ENCODE data around the gene LDLRAD4. TPM values are rescaled to one million over a fixed set of nuclear protein-coding genes. Genes with fewer than 3 reads are reported as not detected.

The LDLRAD4 gene
- polyA plus RNA-seq, 1 donor: 9.3 TPM

DNA sequence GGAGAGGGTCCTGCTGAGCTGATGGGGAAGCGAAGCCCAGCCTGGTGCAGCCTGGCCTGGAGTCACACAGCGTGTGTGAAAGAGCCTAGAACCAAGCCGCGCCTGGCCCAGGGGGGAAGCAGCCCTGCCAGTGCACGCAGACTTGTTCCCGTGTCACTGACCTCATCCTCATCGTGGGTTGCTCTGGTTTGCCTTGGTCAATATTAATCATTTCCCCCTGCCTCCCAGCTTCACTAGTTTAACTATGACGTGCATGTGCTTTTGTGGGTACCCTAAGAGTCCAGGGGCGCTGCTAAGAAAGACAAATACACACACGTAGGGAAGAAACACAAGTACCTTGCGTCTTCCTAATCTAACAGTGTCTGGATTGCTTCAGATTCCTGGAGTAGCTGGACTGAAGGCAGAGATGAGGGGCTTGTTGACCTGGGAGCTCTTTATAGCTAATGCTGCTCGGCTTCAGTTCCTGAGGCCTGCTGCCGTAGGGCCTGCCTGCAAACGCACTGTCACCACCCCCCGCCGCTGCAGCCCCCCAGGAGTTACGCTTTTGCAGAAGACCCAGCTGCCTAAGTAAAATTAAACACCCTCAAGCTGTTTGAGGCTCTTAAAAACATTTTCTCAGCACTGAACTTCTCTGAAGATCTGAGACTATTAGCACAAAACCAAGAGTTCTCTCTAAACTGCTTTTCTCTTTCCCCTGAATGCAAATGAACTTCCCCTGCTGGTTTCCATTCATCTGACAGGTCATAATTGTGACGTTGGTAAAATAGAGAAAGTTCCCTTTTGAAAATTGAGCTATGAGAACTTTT, 348.6 kb downstream of the LDLRAD4 start:
- DNase-seq (ENCODE audit: low read depth): no peak

DNA sequence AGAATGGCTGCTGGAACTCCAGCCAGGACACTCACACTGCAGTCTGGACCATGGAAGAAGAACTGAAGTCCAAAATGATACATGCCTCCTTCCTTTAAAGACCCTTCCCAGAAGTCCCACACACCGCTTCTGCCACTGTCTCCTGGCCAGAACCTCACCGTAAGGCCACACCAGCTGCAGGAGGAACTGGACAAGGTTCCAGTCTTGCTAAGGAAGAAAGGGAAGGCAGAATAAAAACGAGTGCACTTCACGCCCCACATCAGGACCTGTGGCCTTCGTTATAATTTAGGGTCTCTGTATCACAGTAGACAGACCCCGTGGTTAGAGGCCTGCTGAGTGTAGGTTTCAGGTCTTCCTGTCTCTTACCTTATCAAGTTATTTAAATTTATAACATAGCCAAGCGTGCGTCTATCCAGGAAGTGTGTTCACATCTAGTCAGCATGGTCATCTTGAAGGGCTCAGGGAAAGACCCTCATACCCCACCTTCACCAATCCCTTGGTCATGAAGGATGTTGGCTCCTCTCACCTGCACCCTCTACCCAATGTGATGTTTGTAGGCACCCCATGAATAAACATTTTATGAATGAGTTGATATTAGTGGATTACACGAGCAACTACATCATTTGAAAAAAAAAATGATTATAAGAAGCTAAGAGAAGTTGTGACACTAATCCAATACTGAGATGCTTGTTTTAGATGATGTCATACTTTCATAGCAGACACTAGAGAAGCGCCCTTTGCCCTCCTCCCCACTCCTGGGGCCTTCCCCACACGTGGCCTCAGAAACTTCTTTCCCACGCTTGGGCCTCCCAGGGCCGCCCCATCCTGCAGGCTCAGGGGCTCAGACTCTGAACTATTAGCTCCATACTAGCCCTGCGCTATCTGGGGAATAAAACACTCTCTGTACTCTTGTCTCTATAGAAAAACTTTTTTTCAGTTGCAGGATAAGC, 350.2 kb downstream of the LDLRAD4 start:
- DNase-seq (ENCODE audit: low read depth): no peak

DNA sequence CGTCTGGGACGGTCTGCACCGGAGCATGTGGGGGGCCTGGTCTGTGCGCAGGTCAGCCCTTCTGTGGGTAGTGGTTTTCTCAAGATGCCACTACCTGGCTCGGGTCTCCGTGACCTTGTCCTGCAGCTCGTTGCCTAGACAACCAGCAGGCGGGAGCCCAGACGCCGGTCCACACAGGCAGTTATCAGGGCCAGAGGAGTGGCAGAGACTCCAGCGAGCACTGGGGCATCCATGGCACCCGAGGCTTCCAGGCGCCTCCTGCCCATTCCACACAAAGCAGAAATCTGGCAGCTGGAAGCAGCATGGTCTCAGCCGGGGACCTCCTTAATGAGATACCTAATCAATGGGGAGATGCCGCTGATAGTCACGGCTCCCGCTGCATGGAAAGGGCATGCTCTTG, 351.7 kb downstream of the LDLRAD4 start:
- DNase-seq (ENCODE audit: low read depth): no peak

DNA sequence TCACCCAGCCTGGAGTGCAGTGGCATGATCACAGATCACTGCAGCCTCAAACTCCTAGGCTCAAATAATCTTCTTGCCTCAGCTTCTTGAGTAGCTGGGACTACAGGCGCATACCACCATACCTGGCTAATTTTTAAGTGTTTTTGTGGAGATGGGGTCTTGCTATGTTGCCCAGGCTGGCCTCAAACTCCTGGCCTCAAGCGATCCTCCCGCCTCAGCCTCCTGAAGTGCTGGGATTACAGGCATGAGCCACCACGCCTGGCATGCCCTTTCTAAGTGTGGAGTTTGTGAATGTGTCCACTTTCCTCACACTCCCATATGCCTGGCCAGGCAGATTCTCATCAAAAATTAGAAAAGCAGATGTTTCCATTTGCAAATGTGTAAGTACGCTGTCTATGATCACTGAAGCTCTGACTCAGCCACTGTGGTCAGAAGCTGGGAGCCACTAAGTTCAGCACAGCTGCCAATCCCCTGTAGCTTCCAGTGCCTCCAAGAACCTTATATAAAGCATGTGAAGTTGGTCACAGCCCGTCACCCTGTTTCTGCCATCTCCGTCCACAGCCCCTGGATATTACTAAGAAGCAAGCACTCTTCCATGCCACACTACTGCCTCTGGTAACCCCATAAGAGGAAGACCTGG, 352.4 kb downstream of the LDLRAD4 start:
- DNase-seq (ENCODE audit: low read depth): no peak

DNA sequence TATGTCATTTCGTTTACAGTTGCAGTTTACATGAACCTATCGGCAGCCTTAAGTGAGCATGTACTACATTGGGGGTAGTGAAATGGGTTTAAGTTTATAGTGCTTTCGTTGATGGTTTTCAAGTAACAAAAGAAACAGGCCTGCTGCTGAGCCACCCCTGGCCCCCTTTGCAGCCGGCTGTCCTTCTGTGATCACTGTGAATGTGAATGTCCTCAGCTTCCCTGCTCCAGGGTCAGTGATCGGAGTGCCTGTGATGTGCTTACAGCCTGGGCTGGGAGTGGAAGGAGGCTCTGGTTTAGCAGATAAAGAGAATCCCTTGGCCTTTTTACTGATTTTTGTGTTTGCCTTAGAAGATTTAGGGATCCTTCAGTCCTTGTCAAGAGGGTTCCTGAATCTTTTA, 353.6 kb downstream of the LDLRAD4 start:
- DNase-seq (ENCODE audit: low read depth): no peak

DNA sequence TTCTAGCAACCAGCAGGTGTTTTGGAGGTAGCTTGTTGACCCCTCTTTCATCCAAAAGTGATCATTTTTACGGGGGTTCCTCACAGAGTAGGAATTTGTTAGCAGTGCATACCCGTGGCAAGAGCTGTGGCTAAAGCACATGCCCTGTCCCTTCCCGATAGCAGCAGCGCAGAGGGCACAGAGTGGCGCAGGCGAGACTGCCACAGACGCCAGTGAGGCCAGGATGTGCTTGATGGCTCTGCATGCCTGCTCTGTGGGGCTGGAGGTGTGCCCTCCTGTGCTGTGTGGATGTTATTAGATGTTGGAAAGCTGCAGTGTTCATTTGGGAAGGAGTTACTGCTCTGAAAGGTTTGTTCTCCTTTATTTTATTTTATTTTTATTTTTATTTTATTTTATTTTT, 354.2 kb downstream of the LDLRAD4 start:
- DNase-seq (ENCODE audit: low read depth): no peak

DNA sequence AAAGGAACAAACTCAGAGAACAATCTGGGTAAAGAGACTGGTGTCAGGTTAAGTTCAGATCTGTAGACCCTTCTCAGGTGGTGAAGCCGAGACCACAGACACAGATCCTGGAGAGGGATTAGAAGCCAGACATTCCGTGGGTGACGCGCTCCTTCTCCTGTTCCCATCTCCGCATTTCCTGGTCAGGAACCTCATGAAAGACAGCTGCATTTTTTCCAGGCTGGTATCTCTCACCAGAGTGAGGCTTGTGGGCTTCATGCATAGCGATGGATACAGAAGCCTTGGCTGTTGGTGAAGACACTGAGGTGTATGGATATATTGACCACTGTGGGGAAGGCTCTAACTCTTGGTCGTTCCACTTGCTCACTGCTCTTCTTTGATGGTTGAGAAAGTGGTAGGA, 355.2 kb downstream of the LDLRAD4 start:
- DNase-seq (ENCODE audit: low read depth): no peak

DNA sequence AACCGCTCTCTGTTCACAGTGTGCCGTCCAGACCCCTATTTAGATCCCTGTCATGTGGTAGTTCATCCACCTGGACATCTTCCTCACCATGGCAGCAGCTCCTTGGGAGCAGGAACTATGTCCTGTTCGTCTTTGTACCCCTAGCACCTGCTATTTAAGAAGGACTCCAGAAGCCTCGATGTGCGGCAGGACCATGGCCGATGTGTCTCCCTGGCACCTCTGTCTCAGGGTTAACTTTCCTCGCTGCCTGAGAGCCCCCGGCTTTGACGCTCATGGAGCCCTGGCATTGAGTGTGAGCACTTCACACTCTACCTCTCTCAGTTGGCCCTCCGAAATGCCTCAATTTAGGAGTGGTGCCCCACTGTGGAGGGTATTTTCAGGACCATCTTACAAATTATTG, 355.8 kb downstream of the LDLRAD4 start:
- DNase-seq (ENCODE audit: low read depth): no peak

DNA sequence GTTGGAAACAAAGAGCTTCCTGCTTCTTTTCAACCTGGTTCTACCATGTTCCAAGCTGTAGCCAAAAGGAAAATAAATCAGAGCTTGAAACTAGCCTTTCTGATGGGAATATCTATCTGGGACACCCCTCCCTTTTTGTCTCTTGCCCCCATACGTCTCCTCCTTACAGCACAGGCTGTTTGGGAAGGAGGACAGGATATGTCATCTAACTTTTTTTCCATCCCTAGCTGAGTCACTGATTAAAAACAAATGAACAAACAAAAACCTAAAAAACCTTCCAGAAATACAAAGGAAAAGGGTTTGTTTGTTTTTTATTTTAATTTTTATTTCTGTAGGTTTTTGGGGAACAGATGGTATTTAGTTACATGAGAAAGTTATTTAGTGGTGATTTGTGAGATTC, 356.2 kb downstream of the LDLRAD4 start:
- no peak for DNase-seq (ENCODE audit: low read depth)

DNA sequence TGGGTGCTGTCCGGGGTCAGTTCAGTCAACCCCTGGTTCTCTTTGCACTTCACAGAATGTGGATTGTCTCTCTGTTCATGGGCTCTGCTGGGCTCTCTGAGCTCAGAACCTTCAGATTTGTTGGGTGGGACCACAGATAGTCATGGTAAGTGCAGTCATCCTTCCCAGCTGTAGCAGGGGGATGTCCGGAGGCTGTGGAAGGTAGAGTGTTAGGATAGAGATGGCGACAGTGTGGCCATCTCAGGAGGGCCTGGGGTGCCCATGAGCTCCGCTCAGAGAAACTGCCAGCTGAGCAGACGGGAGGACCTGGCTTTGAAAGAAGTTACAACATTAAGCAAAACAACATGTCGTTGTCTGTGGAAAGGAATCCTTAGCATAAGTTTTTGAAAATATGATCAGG, 358.0 kb downstream of the LDLRAD4 start:
- DNase-seq (ENCODE audit: low read depth): no peak

DNA sequence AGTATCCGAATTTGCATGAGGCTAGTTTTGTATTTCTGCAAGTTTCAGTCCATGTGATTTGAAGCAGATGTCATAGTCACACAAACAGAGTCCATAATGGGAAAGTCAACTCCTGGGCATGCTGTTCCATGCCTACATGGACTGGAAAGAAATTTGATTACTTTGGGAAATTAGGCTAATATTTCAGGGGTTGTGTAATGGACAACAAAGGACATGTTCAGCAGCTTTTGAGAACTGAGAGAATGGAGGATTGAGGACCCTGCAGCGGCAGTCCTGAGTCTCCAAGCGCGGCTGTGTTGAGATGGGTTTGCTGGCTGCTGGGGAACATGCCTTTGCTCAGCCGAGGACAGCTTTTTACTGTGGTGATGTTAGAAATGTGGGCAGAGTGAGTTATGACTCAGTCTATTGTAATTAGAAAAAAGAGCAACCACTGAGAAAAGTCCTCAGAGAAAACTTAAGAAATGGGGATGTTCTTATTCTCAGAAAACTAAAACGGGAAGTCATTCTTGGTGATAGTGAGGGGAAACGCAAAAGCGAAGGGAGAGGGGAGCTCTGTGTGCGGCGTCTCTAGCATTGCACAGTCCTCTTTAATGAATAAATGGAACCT, 358.6 kb downstream of the LDLRAD4 start:
- DNase-seq (ENCODE audit: low read depth): no peak

DNA sequence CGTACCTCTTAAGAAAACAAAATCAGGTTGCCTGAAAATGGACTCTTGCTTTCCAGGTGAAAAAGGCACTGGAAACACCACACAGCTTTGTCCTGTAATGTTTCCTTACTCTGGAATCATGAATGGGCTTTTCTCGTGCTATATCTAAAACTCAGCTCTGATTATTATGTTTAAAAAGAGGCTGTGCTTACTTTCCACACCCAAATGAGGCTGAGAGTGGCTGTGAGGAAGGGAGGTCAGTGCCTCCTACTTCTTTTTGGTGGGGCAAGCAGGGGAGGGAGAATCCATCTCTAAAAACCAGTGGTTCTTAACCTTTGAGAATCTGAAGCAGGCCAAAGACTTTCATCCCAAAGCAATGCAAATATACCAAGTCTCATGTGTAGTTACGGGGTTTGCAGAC, 359.2 kb downstream of the LDLRAD4 start:
- DNase-seq (ENCODE audit: low read depth): no peak

DNA sequence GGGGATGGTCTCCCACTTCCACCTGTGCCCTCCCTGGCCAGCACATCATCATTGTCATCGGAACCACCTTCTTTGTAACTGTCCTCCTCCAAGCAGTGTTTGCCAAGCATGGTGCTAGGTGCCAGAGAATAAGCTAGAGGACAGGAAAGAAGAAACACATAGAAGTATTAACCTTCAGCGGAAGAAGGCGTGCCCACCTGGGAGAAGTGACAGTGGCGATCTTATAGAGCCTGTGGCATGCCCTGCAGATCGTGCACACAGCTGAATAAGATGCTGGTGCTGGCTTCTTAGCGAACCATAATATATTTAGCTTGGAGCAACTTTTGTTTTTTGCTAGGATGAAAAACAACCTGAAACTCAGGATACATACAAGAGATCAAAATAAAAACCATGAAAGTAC, 359.8 kb downstream of the LDLRAD4 start:
- no peak for DNase-seq (ENCODE audit: low read depth)

DNA sequence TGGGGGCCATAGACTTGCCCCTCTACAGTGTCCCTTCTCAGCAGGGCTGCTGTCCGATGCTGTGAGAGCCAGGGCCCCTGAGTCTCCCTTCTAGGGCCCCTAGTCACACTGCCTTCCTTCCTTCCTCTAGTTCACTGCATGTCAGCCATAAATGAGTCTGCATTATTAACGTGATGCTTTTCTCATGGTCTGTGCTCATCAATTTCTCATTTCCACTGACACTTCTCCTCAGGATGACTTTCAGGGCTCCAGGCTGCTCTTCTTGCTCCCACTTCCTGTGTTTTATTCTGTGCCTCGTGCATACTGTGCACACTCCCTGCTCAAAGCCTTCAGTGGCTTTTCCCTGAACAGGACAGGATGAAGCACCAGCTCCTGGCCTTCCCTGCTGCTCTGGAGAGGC, 361.3 kb downstream of the LDLRAD4 start:
- no peak for DNase-seq (ENCODE audit: low read depth)

DNA sequence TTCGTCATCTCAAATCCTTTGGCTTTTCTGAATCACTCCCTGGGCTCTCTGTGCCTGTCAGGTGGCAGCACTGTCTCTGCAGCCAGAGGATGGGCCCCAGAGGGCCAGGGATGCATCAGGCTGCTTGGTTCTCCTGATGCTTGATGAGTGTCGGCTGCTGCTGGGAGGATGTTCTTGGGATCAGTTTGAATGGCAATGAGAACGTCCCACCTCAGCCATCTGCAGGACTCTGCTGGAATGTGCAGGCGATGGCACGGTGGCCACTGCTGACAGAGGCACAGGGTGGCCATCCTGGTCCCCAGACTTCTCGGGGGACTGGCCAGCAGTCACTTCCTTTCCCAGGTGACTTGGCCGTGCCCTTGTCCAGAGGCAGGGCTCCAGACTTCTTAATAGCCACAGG, 361.8 kb downstream of the LDLRAD4 start:
- no peak for DNase-seq (ENCODE audit: low read depth)

DNA sequence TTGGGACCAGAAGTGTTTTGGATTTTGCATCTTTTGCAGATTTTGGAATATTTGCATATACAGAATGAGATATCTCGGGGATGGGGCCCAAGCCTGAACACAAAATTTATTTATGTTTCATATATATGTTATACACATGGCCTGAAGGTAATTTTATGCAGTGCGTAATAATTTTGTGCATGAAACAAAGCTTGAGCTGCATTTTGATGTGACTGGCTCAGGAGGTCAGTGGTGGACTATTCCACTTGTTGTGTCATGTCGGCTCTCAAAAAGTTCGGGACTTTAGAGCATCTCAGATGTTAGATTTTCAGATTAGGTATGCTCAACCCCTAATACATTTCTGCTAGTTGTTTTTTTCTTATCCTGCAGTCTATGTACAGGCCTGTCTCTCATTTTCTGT, 362.4 kb downstream of the LDLRAD4 start:
- DNase-seq (ENCODE audit: low read depth): no peak

DNA sequence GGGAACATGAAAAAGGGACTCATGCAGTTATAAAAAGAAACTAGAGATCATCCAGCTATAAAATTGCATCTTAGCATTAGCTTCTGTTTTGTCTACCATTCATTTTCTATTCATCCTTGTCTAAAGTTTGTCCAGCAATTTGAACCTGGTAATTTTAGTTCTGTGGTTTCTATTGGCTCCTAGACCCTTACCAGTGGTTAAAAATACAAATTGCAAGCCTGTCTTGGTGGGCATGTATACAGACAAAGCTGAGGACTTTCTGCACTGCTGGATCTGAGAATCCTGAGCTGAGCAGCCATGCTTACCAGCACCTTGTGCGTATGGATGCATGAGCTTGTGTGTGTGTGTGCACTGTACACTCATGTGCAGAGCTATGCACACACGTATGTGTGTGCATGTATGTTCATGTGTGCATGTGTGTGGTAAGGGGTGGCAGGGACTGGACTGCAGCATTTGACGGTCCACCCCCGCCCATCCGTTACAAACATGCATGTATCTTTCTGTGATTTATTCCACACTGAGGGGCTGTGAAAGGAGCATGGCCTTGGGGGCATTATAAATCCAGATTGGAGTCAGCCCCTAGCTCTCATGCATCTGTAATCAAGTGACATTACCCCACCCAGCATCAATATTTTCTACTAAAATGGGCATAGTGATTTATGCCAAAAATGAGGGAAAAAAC, 363.1 kb downstream of the LDLRAD4 start:
- DNase-seq (ENCODE audit: low read depth): no peak

DNA sequence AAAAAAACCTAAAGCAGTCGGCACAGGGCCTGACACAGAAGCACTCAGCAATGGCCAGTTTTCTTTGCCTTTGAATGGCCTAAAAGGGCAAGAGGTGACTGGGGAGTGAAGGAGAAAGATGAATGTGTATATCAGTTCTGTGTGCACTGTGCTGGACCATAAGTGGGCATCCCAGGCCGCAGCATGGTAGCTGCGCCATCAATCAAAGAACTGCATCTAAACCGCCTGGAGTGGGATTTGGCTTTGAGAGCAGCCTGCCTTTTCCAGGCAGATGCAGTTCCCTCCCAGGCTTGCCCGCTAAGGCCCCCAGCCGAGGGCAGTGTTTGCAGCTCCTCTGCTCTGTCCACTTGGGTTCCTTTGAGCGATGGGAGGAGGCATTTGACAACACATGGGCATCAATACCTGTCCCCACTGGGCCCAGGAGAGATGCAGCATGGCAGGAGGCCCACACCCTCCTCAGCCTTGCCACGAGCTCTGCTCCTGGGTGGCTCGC, 363.7 kb downstream of the LDLRAD4 start:
- no peak for DNase-seq (ENCODE audit: low read depth)

DNA sequence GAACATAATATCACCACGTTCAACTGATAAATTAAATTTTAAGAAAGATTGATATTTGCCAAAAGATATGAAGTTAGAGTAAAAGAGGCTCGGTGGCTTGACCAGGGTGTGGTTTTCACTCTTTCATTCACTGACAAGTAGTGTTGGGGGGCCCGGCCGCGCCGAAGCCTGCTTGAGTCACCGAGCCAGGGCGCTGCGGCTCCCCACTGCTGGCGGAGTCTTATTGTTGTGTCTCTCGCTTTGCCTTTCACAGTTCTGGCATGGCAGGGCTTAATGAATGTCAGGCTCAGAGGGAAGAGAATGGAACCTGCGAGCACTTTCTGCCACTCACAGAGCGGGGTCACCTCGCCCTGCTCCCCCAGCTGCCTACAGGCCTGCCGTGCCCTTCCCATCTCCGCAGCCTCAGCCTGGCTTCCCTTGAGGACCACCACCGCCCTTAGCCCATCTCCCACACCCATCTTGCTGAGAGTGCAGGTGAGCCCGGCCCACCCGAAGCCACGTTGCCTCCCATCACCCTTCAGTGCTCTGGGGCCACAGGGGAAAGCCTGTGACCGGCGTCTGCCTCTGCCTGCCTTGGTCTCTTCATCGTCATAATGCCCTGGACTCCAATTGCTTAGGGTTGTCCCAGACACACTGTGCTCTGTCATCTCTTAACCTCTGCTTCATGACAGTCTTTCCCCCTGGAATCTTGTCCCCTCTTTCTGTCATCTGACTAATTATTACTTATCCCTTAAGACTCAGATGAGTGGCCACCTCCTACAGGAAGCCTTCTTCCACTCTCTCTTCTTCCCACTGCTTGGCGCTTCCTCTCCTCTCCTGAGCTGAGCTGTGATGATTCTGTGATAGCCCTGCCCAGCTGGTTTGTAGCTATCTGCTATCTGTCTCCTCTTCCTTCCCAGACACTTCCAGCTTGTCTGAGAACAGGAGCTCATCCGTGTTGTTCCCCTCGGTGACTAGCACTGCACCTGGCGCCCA, 365.3 kb downstream of the LDLRAD4 start:
- no peak for DNase-seq (ENCODE audit: low read depth)

DNA sequence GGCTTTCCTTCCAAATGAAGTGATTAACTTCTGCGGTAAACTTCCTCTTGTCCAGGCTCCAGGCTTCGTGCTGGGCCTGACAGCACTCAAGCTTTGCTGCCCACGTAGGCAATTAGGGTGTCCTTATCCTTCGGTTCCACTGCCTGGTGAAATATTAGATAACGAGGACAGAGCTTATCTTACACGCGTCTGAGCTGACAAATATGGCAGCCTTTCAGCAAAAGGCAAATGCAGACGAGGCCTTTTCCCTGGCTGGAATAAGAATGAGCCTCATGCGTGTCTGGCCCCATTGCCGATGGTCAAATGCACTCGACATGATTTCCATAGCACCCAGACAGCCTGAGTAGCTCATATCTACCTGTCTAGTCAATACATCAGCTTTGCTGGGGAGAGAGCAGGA, 366.3 kb downstream of the LDLRAD4 start:
- DNase-seq (ENCODE audit: low read depth): no peak

Measured in forelimb muscle (tissue), 1 donor.